ENCODE measurements around the gene GUCA2A.

GUCA2A gene

DNA sequence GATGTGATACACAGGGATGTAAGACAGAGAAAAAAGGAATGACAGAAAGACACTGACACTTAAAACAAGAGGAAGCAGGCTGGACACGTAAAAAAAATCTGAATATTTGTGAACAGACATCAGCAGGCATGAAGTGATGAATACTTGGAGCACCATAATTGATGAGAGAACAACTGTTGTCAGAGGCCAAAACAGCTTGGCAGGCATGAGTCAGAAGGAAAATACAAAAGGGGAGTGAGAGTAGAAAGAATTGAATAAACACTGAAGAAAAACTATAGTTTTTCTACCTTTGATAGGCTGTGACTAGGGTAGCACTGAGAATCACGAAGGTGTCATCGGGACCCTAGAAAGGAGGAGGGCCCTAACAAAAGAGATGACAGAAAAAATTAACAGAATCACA, 21.6 kb upstream of the GUCA2A start:
- ChIA-PET POLR2A (no interaction called here), CTCF (interaction anchor here (0.9 to 3.5 kb wide), 2 partner anchors 9 to 13 kb away, joined by 4 to 33 read pairs; no protein-coding TSS in a partner anchor)
- no peak for TF ChIP-seq CTCF (IDR thresholded peaks at IDR 0.05; ENCODE audit: control extremely low read depth, extremely low read depth, low read depth, missing control alignments)
- no peak for DNase-seq (ENCODE audit: extremely low spot score)

DNA sequence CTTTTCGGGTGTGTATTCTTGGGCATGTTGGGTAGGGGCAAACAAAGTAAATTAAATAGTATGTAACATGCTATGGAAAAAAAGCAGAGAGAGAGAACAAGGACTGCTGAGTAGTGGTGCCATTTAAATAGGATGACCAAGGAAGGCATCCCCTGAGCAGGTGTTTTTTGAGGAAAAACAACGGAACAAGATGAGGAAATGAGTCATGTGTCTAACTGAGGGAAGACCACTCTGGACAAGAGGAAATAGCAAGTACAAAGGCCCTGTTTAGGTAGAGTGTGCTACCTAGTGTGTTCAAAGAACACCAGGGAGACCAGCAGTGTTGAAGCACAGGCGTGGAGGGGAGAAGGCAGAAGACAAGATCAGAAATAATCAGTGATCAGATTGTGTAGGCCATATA, 20.1 kb upstream of the GUCA2A start:
- ChIA-PET POLR2A (no interaction called here), CTCF (interaction anchor here (1.2 to 3.5 kb wide), 2 partner anchors 11 to 12 kb away, joined by 7 to 33 read pairs; no protein-coding TSS in a partner anchor)
- TF ChIP-seq CTCF (IDR thresholded peaks at IDR 0.05; ENCODE audit: control extremely low read depth, extremely low read depth, low read depth, missing control alignments): no peak
- no peak for DNase-seq (ENCODE audit: extremely low spot score)

- ChIA-PET CTCF (interaction anchor here (1.2 kb wide), 1 partner anchor 10 kb away, joined by 7 read pairs; no protein-coding TSS in a partner anchor), POLR2A (no interaction called here)
- no peak for DNase-seq (ENCODE audit: extremely low spot score)
- TF ChIP-seq CTCF (IDR thresholded peaks at IDR 0.05; ENCODE audit: control extremely low read depth, extremely low read depth, low read depth, missing control alignments): no peak
These were observed 19.4 kb upstream of the GUCA2A start for GRCh38 chr1:42183957-42184268.

DNA sequence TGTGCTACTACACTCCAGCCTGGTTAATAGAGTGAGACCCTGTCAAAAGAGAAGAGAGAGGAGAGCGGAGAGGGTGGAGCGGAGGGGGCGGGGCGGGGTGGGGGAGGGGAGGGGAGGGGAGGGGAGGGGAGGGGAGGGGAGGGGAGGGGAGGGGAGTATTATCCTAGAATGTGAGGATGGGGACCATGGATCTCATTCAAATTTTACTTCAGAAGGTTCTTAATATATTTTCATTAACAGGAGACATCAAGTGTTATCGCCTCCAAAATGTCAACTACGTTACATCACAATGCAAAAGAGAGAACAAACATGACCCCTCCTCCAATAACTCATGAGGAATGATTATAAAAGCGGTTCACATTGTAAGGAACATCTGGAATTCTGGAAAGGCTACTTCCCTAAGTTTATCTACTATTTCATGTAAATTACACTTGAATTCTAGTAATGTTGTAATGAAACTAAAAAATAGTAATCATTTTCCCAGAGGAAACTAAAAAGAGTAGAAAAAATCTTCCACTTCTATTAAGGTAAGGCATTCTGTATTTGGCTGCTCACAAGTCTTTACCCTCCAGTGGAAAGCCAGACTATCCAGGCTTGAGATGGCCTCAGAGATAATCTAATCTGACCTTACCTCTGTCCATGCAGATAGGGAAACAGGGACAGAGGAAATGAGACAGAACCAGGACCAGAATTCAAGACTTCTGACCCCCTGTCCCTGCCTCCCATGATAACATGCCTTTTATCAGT, 18.8 kb upstream of the GUCA2A start:
- POLR2A ChIA-PET: no interaction called here
- no peak for DNase-seq (ENCODE audit: extremely low spot score)
- no peak for TF ChIP-seq CTCF (IDR thresholded peaks at IDR 0.05; ENCODE audit: control extremely low read depth, extremely low read depth, low read depth, missing control alignments)
- CTCF ChIA-PET: interaction anchor here (1.2 to 1.3 kb wide), 2 partner anchors 10 kb away, joined by 4 to 7 read pairs; no protein-coding TSS in a partner anchor

GRCh38 chr1:42181687-42182086, 17.1 kb upstream of the GUCA2A start:
- ChIA-PET CTCF (no interaction called here), POLR2A (no interaction called here)
- no peak for DNase-seq (ENCODE audit: extremely low spot score)
- no peak for TF ChIP-seq CTCF (IDR thresholded peaks at IDR 0.05; ENCODE audit: control extremely low read depth, extremely low read depth, low read depth, missing control alignments)

GRCh38 chr1:42179900-42180329, 15.4 kb upstream of the GUCA2A start:
- no peak for DNase-seq (ENCODE audit: extremely low spot score)
- no peak for TF ChIP-seq CTCF (IDR thresholded peaks at IDR 0.05; ENCODE audit: control extremely low read depth, extremely low read depth, low read depth, missing control alignments)
- ChIA-PET CTCF (no interaction called here), POLR2A (no interaction called here)

Data from GM10248 (cell line).